ENCODE data around the gene SLCO1A2.

Gene SLCO1A2

DNA sequence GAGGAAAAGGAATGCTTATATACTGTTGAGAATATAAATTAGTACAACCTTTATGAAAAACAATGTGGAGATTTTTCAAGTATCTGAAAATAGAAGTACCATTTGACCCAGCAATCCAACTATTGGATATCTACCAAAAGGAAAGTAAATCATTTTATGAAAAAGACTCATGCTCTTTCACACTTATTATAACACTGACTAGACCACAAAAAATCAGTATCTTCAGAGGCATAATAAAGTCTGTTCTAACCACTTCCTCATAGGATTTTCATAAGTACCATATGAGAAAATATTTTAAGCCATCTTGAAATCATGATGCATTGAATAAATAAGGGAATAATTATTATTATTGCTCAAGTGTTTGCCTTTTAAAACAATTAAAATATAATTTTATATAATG, 112.9 kb downstream of the SLCO1A2 start:
- no peaks in the 10 kb centered on the region for H4K20me1 ChIP-seq
- H3K27me3 ChIP-seq: no peaks in the 10 kb centered on the region
- H3K27ac ChIP-seq: no peak overlapping the region
- H3K4me1 ChIP-seq: peaks cover 26% of the 10 kb centered on the region
- H3K9ac ChIP-seq: no peak overlapping the region
- no peak for TF ChIP-seq Cebpa-rat (IDR thresholded peaks at IDR 0.05)
- 0 out of 2 replicates have a peak overlapping the region, but pooled peaks have one; percentile 3 for H3K4me2 ChIP-seq
- H3K4me3 ChIP-seq: no peak overlapping the region
- no peaks in the 10 kb centered on the region for H3K9me3 ChIP-seq
- no peaks in the 10 kb centered on the region for H3K36me3 ChIP-seq

DNA sequence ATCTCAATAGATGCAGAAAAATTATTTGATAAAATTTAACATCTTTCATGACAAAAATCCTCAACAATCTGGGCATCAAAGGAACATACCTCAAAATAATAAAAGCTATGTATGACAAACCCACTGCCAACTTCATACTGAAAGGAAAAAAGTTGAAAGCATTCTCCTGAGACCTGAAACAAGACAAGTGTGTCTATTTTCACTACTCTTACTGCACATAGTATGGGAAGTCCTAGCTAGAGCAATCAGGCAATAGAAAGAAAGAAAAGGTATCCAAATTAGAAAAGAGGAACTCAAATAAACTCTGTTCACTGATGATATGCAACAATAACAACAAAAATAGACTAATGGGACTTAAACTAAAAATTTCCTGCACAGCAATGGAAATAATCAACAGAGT, 113.6 kb downstream of the SLCO1A2 start:
- Histone ChIP-seq H3K4me2 (0 out of 2 replicates have a peak overlapping the region, but pooled peaks have one; percentile 3), H3K36me3 (no peaks in the 10 kb centered on the region), H4K20me1 (no peaks in the 10 kb centered on the region), H3K4me3 (no peak overlapping the region), H3K27me3 (no peaks in the 10 kb centered on the region), H3K27ac (no peak overlapping the region), H3K9ac (no peak overlapping the region), H3K9me3 (no peaks in the 10 kb centered on the region), H3K4me1 (peaks cover 26% of the 10 kb centered on the region)
- no peak for TF ChIP-seq Cebpa-rat (IDR thresholded peaks at IDR 0.05)

DNA sequence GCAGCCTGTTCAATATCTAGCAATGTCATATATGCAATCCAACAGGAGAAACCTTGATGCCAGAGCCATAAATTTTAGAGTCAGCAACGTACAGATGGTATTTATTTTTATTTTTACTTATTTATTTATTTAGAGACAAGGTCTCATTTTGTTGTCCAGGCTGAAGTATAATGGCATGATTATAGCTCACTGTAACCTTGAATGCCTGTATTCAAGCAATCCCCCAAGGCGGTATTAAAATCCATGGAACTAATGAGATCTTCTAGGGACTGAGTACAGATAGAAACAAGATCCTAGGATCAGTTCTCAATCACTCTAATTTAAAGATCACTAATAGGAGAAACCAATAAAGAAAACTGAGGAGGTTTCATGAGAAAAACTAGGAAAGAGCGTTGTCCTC, 114.5 kb downstream of the SLCO1A2 start:
- Histone ChIP-seq H3K9ac (no peak overlapping the region), H3K9me3 (no peaks in the 10 kb centered on the region), H3K27ac (no peak overlapping the region), H3K36me3 (no peaks in the 10 kb centered on the region), H3K27me3 (no peaks in the 10 kb centered on the region), H4K20me1 (no peaks in the 10 kb centered on the region), H3K4me3 (no peak overlapping the region), H3K4me1 (peaks cover 26% of the 10 kb centered on the region), H3K4me2 (no peak overlapping the region)
- no peak for TF ChIP-seq Cebpa-rat (IDR thresholded peaks at IDR 0.05)

DNA sequence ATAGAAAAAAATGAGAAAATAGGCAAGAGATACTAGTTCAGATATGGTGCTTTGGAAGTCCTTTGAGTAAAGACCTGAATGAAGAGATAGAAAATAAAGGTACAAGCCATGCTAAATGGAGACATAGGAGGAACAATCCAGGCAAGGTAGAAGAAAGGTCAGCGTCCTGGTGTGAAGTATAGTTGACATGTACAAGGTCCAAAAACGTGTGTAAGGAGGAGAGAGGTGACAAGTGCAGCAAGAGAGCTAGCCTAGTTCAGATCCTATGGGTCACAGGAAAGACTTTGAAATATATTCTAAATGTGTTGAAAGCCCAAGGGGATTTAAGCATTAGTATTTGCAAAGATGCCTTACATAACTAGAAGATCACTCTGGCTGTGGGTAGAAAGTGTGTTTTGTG, 115.5 kb downstream of the SLCO1A2 start:
- Histone ChIP-seq H3K9me3 (no peaks in the 10 kb centered on the region), H4K20me1 (no peaks in the 10 kb centered on the region), H3K27me3 (no peaks in the 10 kb centered on the region), H3K4me3 (no peak overlapping the region), H3K4me2 (no peak overlapping the region), H3K4me1 (peaks cover 26% of the 10 kb centered on the region), H3K36me3 (no peaks in the 10 kb centered on the region), H3K9ac (no peak overlapping the region), H3K27ac (no peak overlapping the region)
- no peak for TF ChIP-seq Cebpa-rat (IDR thresholded peaks at IDR 0.05)
